K562 (cell line): ENCODE measurements around the gene MFSD12. TPM values are rescaled to one million over a fixed set of nuclear protein-coding genes. Genes with fewer than 3 reads are reported as not detected.
A peak's percentile ranks its signal among the peaks of the same experiment; 100 is the strongest.

ENCODE experiments used
- FOXA1 ChIP-seq: fragments of 450-650 bp; IDR thresholded peaks from 2 replicates; pipeline ENCODE4 v1.6.1; 2016; ENCODE audit warnings: mild to moderate bottlenecking, borderline replicate concordance
- FOXM1 ChIP-seq, 2 experiments: fragments of 450-650 bp in 1 of 2; sonication (generic) in 1 of 2; formaldehyde crosslinking in 1 of 2; IDR thresholded peaks; 2 replicates each; pipeline versions ENCODE4 v1.6.1 to v1.9.0; 2017 to 2022; ENCODE audit warnings: low read depth in 2 of 2, mild to moderate bottlenecking in 2 of 2, missing genetic modification reagents in 1 of 2, moderate library complexity in 1 of 2
- HDAC1 ChIP-seq, 2 experiments: fragments of 450-650 bp; IDR thresholded peaks; 2 replicates each; pipeline ENCODE4 v1.6.1; 2016 to 2017; ENCODE audit warnings: inconsistent platforms in 1 of 2, mild to moderate bottlenecking in 1 of 2, moderate library complexity in 1 of 2
- HDAC8 ChIP-seq: fragments of 450-650 bp; IDR thresholded peaks from 2 replicates; pipeline ENCODE4 v1.6.1; 2016; ENCODE audit warnings: mild to moderate bottlenecking, missing genetic modification characterization, moderate library complexity, missing compliant biosample characterization
- MAZ ChIP-seq, 2 experiments: fragments of 450-650 bp in 1 of 2; sonication (generic) in 1 of 2; formaldehyde crosslinking; IDR thresholded peaks in 1 of 2; conservative IDR thresholded peaks in 1 of 2; 2 replicates each; pipeline versions ENCODE4 v1.4.0 to v1.5.0; 2020; ENCODE audit warnings: mild to moderate bottlenecking in 1 of 2, missing genetic modification reagents in 1 of 2
- NR2C1 ChIP-seq, 2 experiments: fragments of 450-650 bp; IDR thresholded peaks; 2 replicates each; pipeline ENCODE4 v1.6.1; 2017; ENCODE audit warnings: mild to moderate bottlenecking in 2 of 2, antibody characterized with exemption in 1 of 2, inconsistent platforms in 1 of 2, missing compliant biosample characterization in 1 of 2, missing genetic modification characterization in 1 of 2
- SMAD4 ChIP-seq: fragments of 250-450 bp; sonication (Bioruptor Pico); conservative IDR thresholded peaks from 2 replicates; pipeline ENCODE4 v1.8.0; 2021; ENCODE audit warnings: inconsistent platforms, mild to moderate bottlenecking, moderate library complexity
- SREBF1 ChIP-seq: fragments of 150-350 bp; IDR thresholded peaks from 2 replicates; pipeline ENCODE4 v1.6.1; 2014; ENCODE audit warnings: antibody characterized with exemption, low read depth, low read length, borderline replicate concordance
- ZNF3 ChIP-seq: fragments of 250-450 bp; sonication (Bioruptor Pico); IDR thresholded peaks from 2 replicates; pipeline ENCODE4 v1.5.0; 2021; ENCODE audit warnings: mild to moderate bottlenecking, moderate library complexity
- ZNF696 ChIP-seq: fragments of 250-450 bp; sonication (Bioruptor Pico); conservative IDR thresholded peaks from 2 replicates; pipeline ENCODE4 v1.4.0; 2020; ENCODE audit warnings: mild to moderate bottlenecking, moderate library complexity
- polyA plus RNA-seq, 8 experiments: library from polyadenylated mRNA; depleted of rRNA in 4 of 8; stranded (reverse) in 5 of 8; unstranded in 3 of 8; fragments of >200 nt; fragmentation: Nextera tagmentation in 2 of 8; fragmentation: Illumina TruSeq in 1 of 8; extraction: Ambion mirVana in 2 of 8; extraction: Trizol in 1 of 8; gene quantifications; 2 replicates each; pipeline versions ENCODE4 v1.2.1 to v1.2.3, GENCODE V29; 2011 to 2014; ENCODE audit warnings: inconsistent platforms in 1 of 8, missing spikeins in 1 of 8
- total RNA-seq, 7 experiments: library from RNA; depleted of rRNA in 6 of 7; stranded (reverse); fragments of >200 nt in 6 of 7; fragmentation: Illumina TruSeq in 2 of 7; extraction: Trizol in 2 of 7; gene quantifications; 2 replicates each; pipeline versions ENCODE4 v1.2.1 to v1.2.3, GENCODE V29; 2011 to 2021; ENCODE audit warnings: low replicate concordance in 1 of 7
- TF ChIP-seq, protein P1 (sequence below): sonication (generic); formaldehyde crosslinking; IDR thresholded peaks from 2 replicates; pipeline ENCODE4 v1.8.0; 2022; ENCODE audit warnings: mild to moderate bottlenecking, missing genetic modification reagents
- TF ChIP-seq, protein P2 (sequence below): fragments of 250-450 bp; sonication (Bioruptor Pico); IDR thresholded peaks from 2 replicates; pipeline ENCODE4 v1.4.0; 2020
- TF ChIP-seq, protein P3 (sequence below): fragments of 450-650 bp; formaldehyde crosslinking; conservative IDR thresholded peaks from 2 replicates; pipeline ENCODE4 v1.4.0; 2022; ENCODE audit warnings: mild to moderate bottlenecking, missing genetic modification characterization
- TF ChIP-seq, protein P4 (sequence below): fragments of 150-350 bp; conservative IDR thresholded peaks from 2 replicates; pipeline ENCODE4 v1.6.1; 2014; ENCODE audit warnings: low read length
- TF ChIP-seq, protein P5 (sequence below), 2 experiments: IDR thresholded peaks in 1 of 2; conservative IDR thresholded peaks in 1 of 2; 2 replicates each; pipeline ENCODE4 v1.6.1; 2016; ENCODE audit warnings: low read depth in 2 of 2, mild to moderate bottlenecking in 1 of 2, missing compliant biosample characterization in 1 of 2, missing genetic modification characterization in 1 of 2, moderate library complexity in 1 of 2

MFSD12 gene
- total and polyA plus RNA-seq, 9 of the 15 experiments (the other 6 are each of a cell fraction or from before 2014, with no cell fraction given): 0.69 to 112 (median 31.8) TPM

DNA sequence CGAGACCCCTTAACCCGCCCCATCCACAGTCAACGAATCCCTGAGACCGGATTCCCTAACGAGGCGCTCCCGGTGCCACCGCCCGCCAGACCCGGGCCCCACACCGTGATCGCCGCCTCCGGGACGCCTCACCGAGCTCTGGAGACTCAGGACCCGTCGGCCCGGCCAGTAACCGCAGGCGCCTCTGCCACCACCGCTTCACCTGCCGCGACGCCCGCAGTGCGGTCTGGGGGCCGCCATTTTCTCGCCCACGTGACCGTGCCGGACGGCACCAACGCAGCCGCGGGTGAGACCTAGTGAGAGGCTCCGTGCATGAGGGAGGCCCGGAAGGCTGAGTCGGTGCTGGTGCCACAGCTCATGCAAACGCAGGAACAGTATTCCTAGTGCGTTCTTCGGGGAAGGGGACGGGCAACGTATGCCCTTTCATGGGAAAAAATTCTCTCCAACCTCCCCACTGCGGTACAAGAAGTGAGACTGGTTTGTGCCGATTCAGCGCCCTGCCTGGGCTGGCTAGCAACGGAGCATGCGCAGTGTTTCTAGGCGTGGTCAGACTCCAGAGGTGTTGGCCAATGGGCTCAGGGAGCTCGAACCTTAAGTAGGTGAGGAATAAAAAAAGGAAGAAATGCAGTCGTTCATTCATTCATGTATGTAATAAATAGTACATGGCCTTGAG is 56.8 kb downstream of the MFSD12 start, which contains the start of gene DOHH (continued):
- TF ChIP-seq, protein P1, sequence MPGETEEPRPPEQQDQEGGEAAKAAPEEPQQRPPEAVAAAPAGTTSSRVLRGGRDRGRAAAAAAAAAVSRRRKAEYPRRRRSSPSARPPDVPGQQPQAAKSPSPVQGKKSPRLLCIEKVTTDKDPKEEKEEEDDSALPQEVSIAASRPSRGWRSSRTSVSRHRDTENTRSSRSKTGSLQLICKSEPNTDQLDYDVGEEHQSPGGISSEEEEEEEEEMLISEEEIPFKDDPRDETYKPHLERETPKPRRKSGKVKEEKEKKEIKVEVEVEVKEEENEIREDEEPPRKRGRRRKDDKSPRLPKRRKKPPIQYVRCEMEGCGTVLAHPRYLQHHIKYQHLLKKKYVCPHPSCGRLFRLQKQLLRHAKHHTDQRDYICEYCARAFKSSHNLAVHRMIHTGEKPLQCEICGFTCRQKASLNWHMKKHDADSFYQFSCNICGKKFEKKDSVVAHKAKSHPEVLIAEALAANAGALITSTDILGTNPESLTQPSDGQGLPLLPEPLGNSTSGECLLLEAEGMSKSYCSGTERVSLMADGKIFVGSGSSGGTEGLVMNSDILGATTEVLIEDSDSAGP (CRISPR knock-in tag): no peak
- TF ChIP-seq NR2C1 (IDR thresholded peaks at IDR 0.05) (no peak), NR2C1 (tag; IDR thresholded peaks at IDR 0.05) (no peak), HDAC8 (tag) (no peak; the same call in 1 of the 2 replicates), ZNF696 (CRISPR knock-in tag) (no peak), ZNF3 (CRISPR knock-in tag) (no peak), MAZ (CRISPR knock-in tag; conservative IDR thresholded peaks at IDR 0.05 in 1 of 2, IDR thresholded peaks at IDR 0.05 in 1 of 2) (peak; percentile 60 to 72), HDAC1 (IDR thresholded peaks at IDR 0.05) (peak in 1 of 2 experiments; percentile 99; a peak in 2 of 4 replicates), SMAD4 (CRISPR knock-in tag) (peak; percentile 52; the same call in 1 of the 2 replicates), SREBF1 (peak; percentile 94), FOXA1 (no peak), FOXM1 (IDR thresholded peaks at IDR 0.05; ENCODE audit: low read depth) (peak; percentile 69; the same call in 1 of the 2 replicates), FOXM1 (CRISPR knock-in tag; IDR thresholded peaks at IDR 0.05; ENCODE audit: low read depth) (no peak)
- TF ChIP-seq, protein P2, sequence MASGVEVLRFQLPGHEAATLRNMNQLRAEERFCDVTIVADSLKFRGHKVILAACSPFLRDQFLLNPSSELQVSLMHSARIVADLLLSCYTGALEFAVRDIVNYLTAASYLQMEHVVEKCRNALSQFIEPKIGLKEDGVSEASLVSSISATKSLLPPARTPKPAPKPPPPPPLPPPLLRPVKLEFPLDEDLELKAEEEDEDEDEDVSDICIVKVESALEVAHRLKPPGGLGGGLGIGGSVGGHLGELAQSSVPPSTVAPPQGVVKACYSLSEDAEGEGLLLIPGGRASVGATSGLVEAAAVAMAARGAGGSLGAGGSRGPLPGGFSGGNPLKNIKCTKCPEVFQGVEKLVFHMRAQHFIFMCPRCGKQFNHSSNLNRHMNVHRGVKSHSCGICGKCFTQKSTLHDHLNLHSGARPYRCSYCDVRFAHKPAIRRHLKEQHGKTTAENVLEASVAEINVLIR: no peak
- TF ChIP-seq, protein P3, sequence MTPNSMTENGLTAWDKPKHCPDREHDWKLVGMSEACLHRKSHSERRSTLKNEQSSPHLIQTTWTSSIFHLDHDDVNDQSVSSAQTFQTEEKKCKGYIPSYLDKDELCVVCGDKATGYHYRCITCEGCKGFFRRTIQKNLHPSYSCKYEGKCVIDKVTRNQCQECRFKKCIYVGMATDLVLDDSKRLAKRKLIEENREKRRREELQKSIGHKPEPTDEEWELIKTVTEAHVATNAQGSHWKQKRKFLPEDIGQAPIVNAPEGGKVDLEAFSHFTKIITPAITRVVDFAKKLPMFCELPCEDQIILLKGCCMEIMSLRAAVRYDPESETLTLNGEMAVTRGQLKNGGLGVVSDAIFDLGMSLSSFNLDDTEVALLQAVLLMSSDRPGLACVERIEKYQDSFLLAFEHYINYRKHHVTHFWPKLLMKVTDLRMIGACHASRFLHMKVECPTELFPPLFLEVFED (CRISPR knock-in tag): no peak
- TF ChIP-seq, protein P4, sequence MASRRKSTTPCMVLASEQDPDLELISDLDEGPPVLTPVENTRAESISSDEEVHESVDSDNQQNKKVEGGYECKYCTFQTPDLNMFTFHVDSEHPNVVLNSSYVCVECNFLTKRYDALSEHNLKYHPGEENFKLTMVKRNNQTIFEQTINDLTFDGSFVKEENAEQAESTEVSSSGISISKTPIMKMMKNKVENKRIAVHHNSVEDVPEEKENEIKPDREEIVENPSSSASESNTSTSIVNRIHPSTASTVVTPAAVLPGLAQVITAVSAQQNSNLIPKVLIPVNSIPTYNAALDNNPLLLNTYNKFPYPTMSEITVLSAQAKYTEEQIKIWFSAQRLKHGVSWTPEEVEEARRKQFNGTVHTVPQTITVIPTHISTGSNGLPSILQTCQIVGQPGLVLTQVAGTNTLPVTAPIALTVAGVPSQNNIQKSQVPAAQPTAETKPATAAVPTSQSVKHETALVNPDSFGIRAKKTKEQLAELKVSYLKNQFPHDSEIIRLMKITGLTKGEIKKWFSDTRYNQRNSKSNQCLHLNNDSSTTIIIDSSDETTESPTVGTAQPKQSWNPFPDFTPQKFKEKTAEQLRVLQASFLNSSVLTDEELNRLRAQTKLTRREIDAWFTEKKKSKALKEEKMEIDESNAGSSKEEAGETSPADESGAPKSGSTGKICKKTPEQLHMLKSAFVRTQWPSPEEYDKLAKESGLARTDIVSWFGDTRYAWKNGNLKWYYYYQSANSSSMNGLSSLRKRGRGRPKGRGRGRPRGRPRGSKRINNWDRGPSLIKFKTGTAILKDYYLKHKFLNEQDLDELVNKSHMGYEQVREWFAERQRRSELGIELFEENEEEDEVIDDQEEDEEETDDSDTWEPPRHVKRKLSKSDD: no peak
- TF ChIP-seq, protein P5, sequence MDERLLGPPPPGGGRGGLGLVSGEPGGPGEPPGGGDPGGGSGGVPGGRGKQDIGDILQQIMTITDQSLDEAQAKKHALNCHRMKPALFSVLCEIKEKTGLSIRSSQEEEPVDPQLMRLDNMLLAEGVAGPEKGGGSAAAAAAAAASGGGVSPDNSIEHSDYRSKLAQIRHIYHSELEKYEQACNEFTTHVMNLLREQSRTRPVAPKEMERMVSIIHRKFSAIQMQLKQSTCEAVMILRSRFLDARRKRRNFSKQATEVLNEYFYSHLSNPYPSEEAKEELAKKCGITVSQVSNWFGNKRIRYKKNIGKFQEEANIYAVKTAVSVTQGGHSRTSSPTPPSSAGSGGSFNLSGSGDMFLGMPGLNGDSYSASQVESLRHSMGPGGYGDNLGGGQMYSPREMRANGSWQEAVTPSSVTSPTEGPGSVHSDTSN (CRISPR knock-in tag; IDR thresholded peaks at IDR 0.05; ENCODE audit: low read depth): no peak
- TF ChIP-seq, protein P5 (tag; conservative IDR thresholded peaks at IDR 0.05; ENCODE audit: low read depth): no peak
